Smooth muscle cell (in vitro differentiated cells): ENCODE measurements around the gene PCSK5. TPM values are rescaled to one million over a fixed set of nuclear protein-coding genes. Genes with fewer than 3 reads are reported as not detected.

Experiments used
- DNase-seq: peaks from one replicate; lab custom pipeline; 2025; ENCODE audit not compliant: unreplicated experiment; lab: John Stamatoyannopoulos, UW
- H2AFZ ChIP-seq: fragments of 200-600 bp; sonication (generic); 2 replicates; pipeline ENCODE4 v1.6.0; 2016; ENCODE audit warnings: antibody characterized with exemption, low read depth, mild to moderate bottlenecking
- H3F3A ChIP-seq: fragments of 200-600 bp; sonication (generic); 2 replicates; pipeline ENCODE4 v1.6.0; 2017; ENCODE audit warnings: antibody characterized with exemption, low read depth
- H3K27ac ChIP-seq: fragments of 200-600 bp; sonication (generic); 2 replicates; pipeline ENCODE4 v1.5.1; 2016; ENCODE audit warnings: low read depth, mild to moderate bottlenecking
- H3K27me3 ChIP-seq: fragments of 200-600 bp; sonication (generic); 2 replicates; pipeline ENCODE4 v1.6.1; 2016; ENCODE audit warnings: low read depth, mild to moderate bottlenecking
- H3K36me3 ChIP-seq: fragments of 200-600 bp; sonication (generic); 2 replicates; pipeline ENCODE4 v1.5.1; 2016; ENCODE audit warnings: low read depth
- H3K4me1 ChIP-seq: fragments of 200-600 bp; sonication (generic); 2 replicates; pipeline ENCODE4 v1.5.1; 2016; ENCODE audit warnings: low read depth
- H3K4me2 ChIP-seq: fragments of 200-600 bp; sonication (generic); 2 replicates; pipeline ENCODE4 v1.6.0; 2016; ENCODE audit warnings: mild to moderate bottlenecking
- H3K4me3 ChIP-seq: fragments of 200-600 bp; sonication (generic); 2 replicates; pipeline ENCODE4 v1.5.1; 2016; ENCODE audit warnings: mild to moderate bottlenecking
- H3K79me2 ChIP-seq: fragments of 200-600 bp; sonication (generic); 2 replicates; pipeline ENCODE4 v1.6.0; 2016; ENCODE audit warnings: low read depth, mild to moderate bottlenecking
- H3K9ac ChIP-seq: fragments of 200-600 bp; sonication (generic); 2 replicates; pipeline ENCODE4 v1.6.0; 2016; ENCODE audit warnings: low read depth
- H3K9me3 ChIP-seq: fragments of 200-600 bp; sonication (generic); replicated peaks from 2 replicates; pipeline ENCODE4 v1.5.1; 2016; ENCODE audit warnings: low read depth
- H4K20me1 ChIP-seq: fragments of 200-600 bp; sonication (generic); 2 replicates; pipeline ENCODE4 v1.6.0; 2016; ENCODE audit warnings: low read depth
- CTCF ChIP-seq: fragments of 200-600 bp; sonication (generic); IDR thresholded peaks from 2 replicates; pipeline ENCODE4 v1.5.1; 2017; ENCODE audit warnings: borderline replicate concordance, mild to moderate bottlenecking, antibody characterized with exemption; ENCODE audit not compliant: insufficient read depth, poor library complexity, severe bottlenecking
- WGBS: methylation state at CpG from one replicate; pipeline ENCODE4 v1.1.7; 2016; ENCODE audit warnings: low lambda C conversion rate; 5-methylcytosine and 5-hydroxymethylcytosine counted together
- polyA plus RNA-seq: library from polyadenylated mRNA; unstranded; fragments of >200 nt; fragmentation: Nextera tagmentation; extraction: Ambion mirVana; gene quantifications from 2 replicates; pipeline ENCODE4 v1.2.1, GENCODE V29; 2016
- total RNA-seq: library from RNA; depleted of rRNA; stranded (reverse); fragments of >200 nt; gene quantifications from 2 replicates; pipeline ENCODE4 v1.2.3, GENCODE V29; 2014

Gene PCSK5
- total and polyA plus RNA-seq, 2 experiments from 2014 or later = 2.3 to 2.8 TPM

GRCh38 chr9:76101491-76101890, 211.0 kb downstream of the PCSK5 start:
- Histone ChIP-seq H3K79me2 (no peaks in the 10 kb centered on the region), H3K27ac (no peak overlapping the region), H3K4me2 (no peak overlapping the region), H3K27me3 (no peaks in the 10 kb centered on the region), H3K4me3 (no peak overlapping the region), H3K9me3 (no peaks in the 10 kb centered on the region), H3K36me3 (no peaks in the 10 kb centered on the region), H4K20me1 (no peaks in the 10 kb centered on the region), H2AFZ (no peak overlapping the region), H3K9ac (no peak overlapping the region), H3K4me1 (no peaks in the 10 kb centered on the region), H3F3A (no peaks in the 10 kb centered on the region)
- WGBS = 94% methylated on average over 1 of the region's 1 CpG
- no peak for TF ChIP-seq CTCF
- no peak for DNase-seq

- Histone ChIP-seq H3K27ac (no peak overlapping the region), H3K9ac (no peak overlapping the region), H3K4me1 (no peaks in the 10 kb centered on the region), H3K4me2 (no peak overlapping the region), H3K4me3 (no peak overlapping the region), H3K9me3 (no peaks in the 10 kb centered on the region), H3K27me3 (no peaks in the 10 kb centered on the region), H2AFZ (no peak overlapping the region), H3F3A (no peaks in the 10 kb centered on the region), H3K36me3 (no peaks in the 10 kb centered on the region), H4K20me1 (no peaks in the 10 kb centered on the region), H3K79me2 (no peaks in the 10 kb centered on the region)
- no peak for DNase-seq
- 92% methylated on average over 4 of the region's 4 CpGs for WGBS
- no peak for TF ChIP-seq CTCF
These were observed 211.5 kb downstream of the PCSK5 start for GRCh38 chr9:76101947-76102346.

GRCh38 chr9:76103531-76104315, 213.2 kb downstream of the PCSK5 start:
- Histone ChIP-seq H3K4me3 (no peak overlapping the region), H3F3A (no peaks in the 10 kb centered on the region), H3K27ac (no peak overlapping the region), H3K79me2 (no peaks in the 10 kb centered on the region), H3K4me1 (no peaks in the 10 kb centered on the region), H4K20me1 (no peaks in the 10 kb centered on the region), H2AFZ (no peak overlapping the region), H3K9me3 (no peaks in the 10 kb centered on the region), H3K4me2 (no peak overlapping the region), H3K36me3 (no peaks in the 10 kb centered on the region), H3K9ac (no peak overlapping the region), H3K27me3 (no peaks in the 10 kb centered on the region)
- no peak for DNase-seq
- no peak for TF ChIP-seq CTCF
- WGBS = 89% methylated on average over 6 of the region's 6 CpGs

GRCh38 chr9:76107482-76107881, 217.0 kb downstream of the PCSK5 start:
- 83% methylated on average over 4 of the region's 4 CpGs for WGBS
- H3K4me2 ChIP-seq = no peak overlapping the region

More at GRCh38 chr9:76107482-76107881, 217.0 kb downstream of the PCSK5 start:
- no peak overlapping the region for H3K4me3 ChIP-seq
- no peak overlapping the region for H3K27ac ChIP-seq
- no peak overlapping the region for H2AFZ ChIP-seq
- H3K9me3 ChIP-seq = no peaks in the 10 kb centered on the region
- DNase-seq = no peak
- H3F3A ChIP-seq = no peaks in the 10 kb centered on the region
- no peaks in the 10 kb centered on the region for H3K27me3 ChIP-seq
- no peak overlapping the region for H3K9ac ChIP-seq
- no peaks in the 10 kb centered on the region for H3K79me2 ChIP-seq
- no peaks in the 10 kb centered on the region for H3K36me3 ChIP-seq
- TF ChIP-seq CTCF = no peak
- H4K20me1 ChIP-seq = no peaks in the 10 kb centered on the region
- no peaks in the 10 kb centered on the region for H3K4me1 ChIP-seq
